Suppressor macrophage treated with lipopolysaccharide for 4 hours (primary cell): Measurements from ENCODE around the gene CFAP299.

Experiments used
- DNase-seq: peaks from one replicate; pipeline ENCODE4 v3.0.0-alpha.2; 2020

Gene CFAP299

DNA sequence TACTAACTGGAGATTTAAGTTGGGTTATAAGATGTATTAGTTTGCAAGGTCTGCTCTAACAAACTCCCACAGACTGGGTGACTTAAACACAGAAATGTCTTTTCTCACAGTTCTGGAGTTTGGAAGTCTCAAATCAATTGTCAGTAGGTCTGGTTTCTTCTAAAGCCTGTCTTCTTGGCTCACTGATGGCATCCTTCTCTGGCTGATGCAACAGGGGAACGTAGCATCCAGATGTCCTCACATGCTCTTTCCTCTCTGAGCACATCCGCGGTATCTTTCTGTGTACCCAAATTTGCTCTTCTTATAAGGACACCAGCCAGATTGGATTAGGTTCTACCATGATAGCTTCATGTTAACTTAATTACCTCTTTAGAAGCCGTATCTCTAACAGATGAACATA lies 631.8 kb downstream of the CFAP299 start:
- no peak for DNase-seq

DNA sequence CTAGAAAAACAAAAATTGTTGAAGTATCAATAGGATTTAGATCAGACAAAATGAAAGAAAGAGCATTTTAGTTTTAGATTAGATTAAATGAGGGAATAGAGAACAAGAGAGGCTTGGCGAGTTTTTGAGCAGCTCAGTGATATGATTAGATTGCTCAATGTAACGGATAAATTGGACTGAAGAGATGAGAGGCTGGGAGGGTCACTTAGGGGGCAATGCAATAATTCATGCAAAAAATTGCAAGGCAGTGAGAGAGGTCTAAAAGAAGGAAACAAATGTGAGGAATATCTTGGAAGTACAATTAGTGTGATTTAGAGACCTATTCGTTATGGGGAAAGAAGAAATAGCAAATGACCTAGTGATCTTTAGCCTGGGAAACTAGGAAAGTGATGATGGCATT lies 644.7 kb downstream of the CFAP299 start:
- no peak for DNase-seq

DNA sequence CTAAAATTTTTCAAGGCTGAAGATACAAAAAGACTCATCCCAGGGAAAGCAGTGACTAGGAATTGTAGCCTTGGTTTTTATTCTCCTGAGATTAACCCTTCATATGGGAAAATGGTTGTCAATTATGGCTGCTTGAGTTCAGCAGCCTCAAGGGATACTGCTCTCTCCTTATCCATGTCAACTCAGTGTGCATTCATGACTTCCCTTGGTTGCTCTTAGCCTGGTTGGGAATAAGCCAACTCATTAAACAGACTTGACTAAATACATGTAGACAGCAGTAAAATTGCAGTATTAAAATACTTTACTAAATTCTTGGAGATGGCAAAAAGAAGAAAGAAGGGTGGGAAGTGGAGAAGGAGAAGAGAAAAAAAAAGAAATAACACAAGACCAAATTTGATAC lies 650.5 kb downstream of the CFAP299 start:
- no peak for DNase-seq

DNA sequence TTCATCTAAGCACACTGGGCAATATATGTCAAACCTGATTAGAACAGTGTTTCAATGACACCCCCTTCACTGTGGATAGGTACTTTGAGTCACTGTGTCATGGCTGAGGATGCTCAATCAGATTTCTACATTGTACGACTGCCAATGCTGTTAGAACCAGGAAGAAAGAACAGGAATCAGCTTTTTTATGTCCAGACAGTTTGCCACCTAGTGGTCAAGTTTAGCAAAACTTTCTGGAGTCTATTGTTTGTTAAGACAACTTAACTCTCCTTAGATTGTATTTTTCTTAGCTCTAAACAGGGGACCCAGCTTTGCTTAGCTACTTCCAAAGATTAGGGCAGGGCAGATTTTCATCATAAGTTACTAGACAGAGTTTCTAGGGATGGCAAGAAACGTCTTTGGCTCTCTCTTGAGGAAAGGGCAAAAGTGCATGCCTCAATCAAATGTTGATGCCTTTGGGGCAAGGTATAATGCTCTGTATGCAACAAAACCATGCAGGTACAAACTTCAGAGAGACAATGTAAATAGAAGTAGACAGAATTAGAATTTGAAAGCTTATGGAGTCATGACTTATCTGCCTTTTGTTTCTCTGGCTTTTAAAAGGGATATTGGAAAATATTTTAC lies 654.5 kb downstream of the CFAP299 start:
- DNase-seq = peak; percentile 63

DNA sequence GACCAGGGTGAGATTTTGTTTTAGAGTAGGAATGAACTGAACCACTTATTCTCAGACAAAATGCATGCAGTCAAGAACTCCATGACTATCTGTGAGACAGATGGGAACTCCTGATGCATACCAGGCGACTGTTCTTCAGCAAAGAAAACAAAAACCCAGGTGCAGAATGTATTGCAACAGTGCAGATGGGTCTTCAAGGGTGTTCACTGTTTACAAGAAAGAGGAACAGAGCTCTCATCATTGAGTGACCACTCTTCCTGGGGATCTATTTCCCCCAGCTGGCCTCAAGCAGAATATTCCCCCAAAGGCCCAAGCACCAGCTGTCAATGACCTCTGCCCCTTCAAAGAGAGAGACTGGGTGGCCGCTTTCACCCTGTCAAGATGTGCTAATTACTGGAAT lies 655.3 kb downstream of the CFAP299 start:
- no peak for DNase-seq

DNA sequence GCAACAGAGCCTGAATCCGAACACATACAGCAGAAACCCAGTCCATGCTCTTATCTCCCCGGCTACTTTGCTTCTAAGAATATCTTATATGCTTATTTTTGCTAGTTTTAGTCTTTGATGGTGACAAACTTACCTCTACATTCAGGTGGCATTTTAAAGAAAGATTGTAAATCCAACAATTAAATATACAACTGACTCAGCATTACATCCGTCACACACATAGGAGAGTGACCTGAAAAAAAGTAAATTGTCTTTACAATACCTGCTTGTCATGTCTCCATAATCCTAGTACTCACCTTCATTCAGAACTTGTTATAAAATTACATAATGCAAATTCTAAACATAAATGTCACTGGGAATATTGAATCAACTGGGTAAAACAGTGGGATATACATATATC lies 664.4 kb downstream of the CFAP299 start:
- DNase-seq = no peak

DNA sequence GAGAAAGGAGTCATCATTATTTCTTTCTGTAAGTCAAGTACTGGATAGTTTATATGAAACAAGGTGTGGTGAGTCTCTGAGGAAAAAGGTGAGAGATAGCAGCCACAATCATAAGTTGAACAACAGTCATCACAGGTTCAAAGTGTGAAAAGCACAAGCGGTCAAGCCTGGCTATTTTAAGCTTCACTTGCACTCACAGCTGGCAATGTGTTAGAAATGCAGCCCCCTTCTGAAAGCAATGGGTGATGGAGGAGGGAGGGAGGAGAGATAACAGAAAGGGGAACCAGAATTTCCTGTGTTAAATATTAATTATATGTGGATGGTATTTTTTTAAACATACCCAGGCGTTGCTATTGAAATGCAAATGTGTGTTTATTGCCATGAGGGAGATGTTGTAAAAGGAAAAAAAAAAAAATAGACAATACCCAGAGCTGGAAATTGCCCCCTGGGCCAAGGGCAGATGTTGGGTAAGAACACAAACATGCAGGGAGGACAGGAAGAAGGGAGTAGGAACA lies 668.1 kb downstream of the CFAP299 start:
- DNase-seq = no peak

DNA sequence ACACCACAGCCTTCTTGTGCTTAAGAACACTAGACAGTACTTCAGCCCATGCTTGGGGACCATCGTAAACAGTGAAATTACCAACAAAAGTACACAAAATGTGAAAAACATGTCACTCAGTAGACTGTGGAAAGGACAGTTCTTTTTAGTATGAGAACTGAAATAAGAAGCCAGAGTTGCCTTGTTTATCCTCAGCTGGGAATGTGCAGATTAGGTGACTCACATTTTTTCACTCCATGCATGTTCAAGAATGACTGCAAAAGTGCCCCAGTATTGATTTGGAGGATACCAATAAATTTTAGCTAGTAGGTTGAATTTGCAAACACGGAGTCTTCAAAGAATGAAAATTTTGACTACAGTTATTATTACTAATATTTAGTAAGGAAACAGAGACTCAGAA lies 671.9 kb downstream of the CFAP299 start:
- no peak for DNase-seq
